ENCODE data around the gene CNN2. TPM values are rescaled to one million over a fixed set of nuclear protein-coding genes. Genes with fewer than 3 reads are reported as not detected.

The CNN2 gene
- total and polyA plus RNA-seq, 9 of the 15 experiments (the other 6 are each of a cell fraction or from before 2014, with no cell fraction given): 12.1 to 174 (median 52.7) TPM

DNA sequence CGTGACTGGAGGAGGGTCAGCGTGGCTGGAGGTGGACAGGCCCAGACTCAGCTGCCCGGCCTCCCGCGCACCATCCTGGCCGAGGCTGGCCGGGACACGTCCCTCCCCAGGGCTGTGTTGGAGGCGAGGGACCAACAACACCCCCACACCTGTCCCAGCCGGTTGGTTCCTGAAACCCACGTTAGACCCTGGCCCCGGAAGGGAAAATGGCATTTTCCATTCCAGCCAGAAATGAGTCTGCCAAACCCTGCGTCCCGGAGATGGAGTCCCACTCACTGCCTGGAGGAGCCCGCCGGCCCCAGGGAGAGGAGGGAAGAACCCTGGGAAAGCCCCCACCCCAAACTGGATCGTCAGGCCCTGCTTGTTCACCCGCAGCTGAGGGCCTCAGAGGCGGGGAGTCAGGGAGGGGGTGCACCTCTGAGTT, 47.1 kb upstream of the CNN2 start (continued):
- TF ChIP-seq, protein P1, sequence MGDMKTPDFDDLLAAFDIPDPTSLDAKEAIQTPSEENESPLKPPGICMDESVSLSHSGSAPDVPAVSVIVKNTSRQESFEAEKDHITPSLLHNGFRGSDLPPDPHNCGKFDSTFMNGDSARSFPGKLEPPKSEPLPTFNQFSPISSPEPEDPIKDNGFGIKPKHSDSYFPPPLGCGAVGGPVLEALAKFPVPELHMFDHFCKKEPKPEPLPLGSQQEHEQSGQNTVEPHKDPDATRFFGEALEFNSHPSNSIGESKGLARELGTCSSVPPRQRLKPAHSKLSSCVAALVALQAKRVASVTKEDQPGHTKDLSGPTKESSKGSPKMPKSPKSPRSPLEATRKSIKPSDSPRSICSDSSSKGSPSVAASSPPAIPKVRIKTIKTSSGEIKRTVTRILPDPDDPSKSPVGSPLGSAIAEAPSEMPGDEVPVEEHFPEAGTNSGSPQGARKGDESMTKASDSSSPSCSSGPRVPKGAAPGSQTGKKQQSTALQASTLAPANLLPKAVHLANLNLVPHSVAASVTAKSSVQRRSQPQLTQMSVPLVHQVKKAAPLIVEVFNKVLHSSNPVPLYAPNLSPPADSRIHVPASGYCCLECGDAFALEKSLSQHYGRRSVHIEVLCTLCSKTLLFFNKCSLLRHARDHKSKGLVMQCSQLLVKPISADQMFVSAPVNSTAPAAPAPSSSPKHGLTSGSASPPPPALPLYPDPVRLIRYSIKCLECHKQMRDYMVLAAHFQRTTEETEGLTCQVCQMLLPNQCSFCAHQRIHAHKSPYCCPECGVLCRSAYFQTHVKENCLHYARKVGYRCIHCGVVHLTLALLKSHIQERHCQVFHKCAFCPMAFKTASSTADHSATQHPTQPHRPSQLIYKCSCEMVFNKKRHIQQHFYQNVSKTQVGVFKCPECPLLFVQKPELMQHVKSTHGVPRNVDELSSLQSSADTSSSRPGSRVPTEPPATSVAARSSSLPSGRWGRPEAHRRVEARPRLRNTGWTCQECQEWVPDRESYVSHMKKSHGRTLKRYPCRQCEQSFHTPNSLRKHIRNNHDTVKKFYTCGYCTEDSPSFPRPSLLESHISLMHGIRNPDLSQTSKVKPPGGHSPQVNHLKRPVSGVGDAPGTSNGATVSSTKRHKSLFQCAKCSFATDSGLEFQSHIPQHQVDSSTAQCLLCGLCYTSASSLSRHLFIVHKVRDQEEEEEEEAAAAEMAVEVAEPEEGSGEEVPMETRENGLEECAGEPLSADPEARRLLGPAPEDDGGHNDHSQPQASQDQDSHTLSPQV (IDR thresholded peaks at IDR 0.05): peak; percentile 23; the same call in 1 of the 2 replicates
- TF ChIP-seq ZNF518B (CRISPR knock-in tag; IDR thresholded peaks at IDR 0.05): no peak
